ENCODE measurements around the gene NFILZ. TPM values are rescaled to one million over a fixed set of nuclear protein-coding genes. Genes with fewer than 3 reads are reported as not detected.

The NFILZ gene
- total and polyA plus RNA-seq, 2 of the 8 experiments (the other 6 are each of a cell fraction or from before 2014, with no cell fraction given), result not detected

GRCh38 chr19:8601796-8602195 is 28.6 kb upstream of the NFILZ start:
- H3K56ac ChIP-seq (replicated peaks; ENCODE audit: insufficient read length, low read depth, low read length), result no peak overlapping the region
- H3K4me3 ChIP-seq (ENCODE audit: extremely low read depth in 1 of 4, insufficient read depth in 2 of 4, low read depth in 3 of 4, low read length in 4 of 4), result no peak overlapping the region
- no peak overlapping the region for H3K4ac ChIP-seq (replicated peaks; ENCODE audit: insufficient read length, low read depth, low read length)
- H3K79me1 ChIP-seq (ENCODE audit: low read depth, low read length), result peaks cover 3% of the 10 kb centered on the region
- H3K79me2 ChIP-seq (ENCODE audit: control insufficient read depth in 1 of 2, insufficient read depth in 2 of 2, low read length in 2 of 2), result no peaks in the 10 kb centered on the region; a peak in 1 of 4 replicates
- FAIRE-seq (no peak), DNase-seq (ENCODE audit: low read depth in 1 of 2, low spot score in 2 of 2) (no peak)
- POLR2A ChIA-PET (ENCODE audit: partially characterized antibody), result interaction anchor here (0.7 to 3.5 kb wide), 3 partner anchors 9 to 17 kb away, joined by 3 to 15 read pairs (median 3); no protein-coding TSS in a partner anchor
- peaks cover 0 to 27% (median 5%) of the 10 kb centered on the region in 4 experiments; a peak in 5 of 8 replicates for H3K36me3 ChIP-seq (ENCODE audit: control insufficient read depth in 2 of 4, insufficient read depth in 4 of 4, low read length in 3 of 4)
- no peak overlapping the region for H2BK5ac ChIP-seq (ENCODE audit: low read depth, low read length)
- H3K27me3 ChIP-seq (replicated peaks in 1 of 4; ENCODE audit: control insufficient read depth in 3 of 4, extremely low read depth in 1 of 4, insufficient read depth in 3 of 4, low read length in 3 of 4), result no peaks in the 10 kb centered on the region
- no peak overlapping the region for H3K23ac ChIP-seq (ENCODE audit: insufficient read length)
- no peak overlapping the region for H2AFZ ChIP-seq (ENCODE audit: low read length)
- CTCF ChIA-PET (ENCODE audit: partially characterized antibody), result interaction anchor here (1.3 to 3.3 kb wide), 4 partner anchors 7 to 92 kb away, joined by 3 to 15 read pairs (median 5); no protein-coding TSS in a partner anchor
- no peaks in the 10 kb centered on the region for H3K4me1 ChIP-seq (replicated peaks in 1 of 4; ENCODE audit: control insufficient read depth in 3 of 4, insufficient read depth in 4 of 4, low read length in 3 of 4)
- WGBS, 2 experiments (ENCODE audit: extremely low coverage in 1 of 2, insufficient coverage in 1 of 2, insufficient read length in 1 of 2, insufficient replicate concordance in 2 of 2, low coverage in 1 of 2, low lambda C conversion rate in 2 of 2, missing lambda C conversion rate in 1 of 2), result 93% methylated on average over 5 of the region's 5 CpGs; no CpG with 5 or more reads in 1 of the 2 experiments
- no peak overlapping the region for H2BK20ac ChIP-seq (ENCODE audit: low read length)
- H2BK120ac ChIP-seq (replicated peaks; ENCODE audit: low read depth, low read length), result no peak overlapping the region
- peaks cover 5% of the 10 kb centered on the region in 2 experiments; a peak in 3 of 4 replicates for H3K9me3 ChIP-seq (ENCODE audit: insufficient read depth in 2 of 2, low read depth in 1 of 2, low read length in 1 of 2)
- H3K9ac ChIP-seq (replicated peaks in 1 of 4; ENCODE audit: extremely low read depth in 1 of 4, low read depth in 3 of 4, low read length in 3 of 4), result no peak overlapping the region; a peak in 1 of 7 replicates
- no peak overlapping the region for H3K18ac ChIP-seq (ENCODE audit: extremely low read depth, low read length)
- H4K5ac ChIP-seq (ENCODE audit: insufficient read length, low read depth, low read length), result no peak overlapping the region
- no peak overlapping the region for H2BK15ac ChIP-seq (ENCODE audit: low read length)
- H2AK5ac ChIP-seq (ENCODE audit: low read depth, low read length), result no peak overlapping the region
- H4K91ac ChIP-seq (replicated peaks; ENCODE audit: insufficient read length, low read length), result no peak overlapping the region
- H3K14ac ChIP-seq (ENCODE audit: insufficient read length), result no peak overlapping the region
- H3K27ac ChIP-seq (ENCODE audit: low read depth, low read length), result no peak overlapping the region
- H3K23me2 ChIP-seq (ENCODE audit: low read depth, low read length), result no peaks in the 10 kb centered on the region
- peaks cover 1 to 3% of the 10 kb centered on the region in 2 experiments for H4K20me1 ChIP-seq (replicated peaks in 1 of 2; ENCODE audit: control insufficient read depth in 1 of 2, insufficient read depth in 2 of 2, low read length in 2 of 2)
- H2BK12ac ChIP-seq (ENCODE audit: low read depth, low read length), result no peak overlapping the region
- H3K4me2 ChIP-seq (ENCODE audit: insufficient read depth in 1 of 2, low read depth in 2 of 2, low read length in 2 of 2), result no peak overlapping the region
- no peak overlapping the region for H4K8ac ChIP-seq (ENCODE audit: extremely low read depth, insufficient read depth, low read length)
- TF ChIP-seq RNF2 (IDR thresholded peaks at IDR 0.05; ENCODE audit: borderline replicate concordance, low read depth, low read length, missing control alignments, poor library complexity, severe bottlenecking), result no peak
- no peak for TF ChIP-seq RXRA (IDR thresholded peaks at IDR 0.05; ENCODE audit: insufficient read depth, low read depth, low read length)
- no peak for TF ChIP-seq POLR2AphosphoS5 (IDR thresholded peaks at IDR 0.05; ENCODE audit: low read depth, low read length)
- no peak for TF ChIP-seq SIX5 (IDR thresholded peaks at IDR 0.05; ENCODE audit: low read depth, low read length)
- no peak for TF ChIP-seq CTCF (IDR thresholded peaks at IDR 0.05; ENCODE audit: control extremely low read depth in 1 of 3, insufficient read depth in 1 of 3, low read depth in 1 of 3, low read length in 3 of 3)
- no peak for TF ChIP-seq POU5F1 (IDR thresholded peaks at IDR 0.05; ENCODE audit: low read depth, low read length)
- TF ChIP-seq POLR2A (IDR thresholded peaks at IDR 0.05; ENCODE audit: control extremely low read depth in 1 of 2, low read depth in 2 of 2, low read length in 2 of 2), result no peak
- no peak for TF ChIP-seq MAFK (IDR thresholded peaks at IDR 0.05; ENCODE audit: low read depth, low read length)
- no peak for TF ChIP-seq SP2 (IDR thresholded peaks at IDR 0.05; ENCODE audit: low read length)
- no peak for TF ChIP-seq YY1 (IDR thresholded peaks at IDR 0.05; ENCODE audit: low read depth, low read length)
- TF ChIP-seq SAP30 (IDR thresholded peaks at IDR 0.05; ENCODE audit: insufficient read depth, insufficient replicate concordance, low read length), result no peak

All from H1 (cell line).